Sigmoid colon (tissue), 4 donors: ENCODE data around the gene MACROD2.

Experiments
- EP300 ChIP-seq, 4 donors: sonication (generic); formaldehyde crosslinking; IDR thresholded peaks; one replicate each; pipeline ENCODE4 v1.6.1; 2017; ENCODE audit warnings: antibody characterized with exemption in 4 of 4
- POLR2A ChIP-seq, 2 donors: fragments of 450-650 bp; IDR thresholded peaks; one replicate each; pipeline ENCODE4 v1.6.1; 2016; ENCODE audit warnings: antibody characterized with exemption in 2 of 2, mild to moderate bottlenecking in 2 of 2, moderate library complexity in 2 of 2
- POLR2AphosphoS5 ChIP-seq, 4 donors: sonication (generic); formaldehyde crosslinking; IDR thresholded peaks; one replicate each; pipeline ENCODE4 v1.6.1; 2017; ENCODE audit warnings: antibody characterized with exemption in 4 of 4
- TF ChIP-seq, protein P1 (sequence below), 4 experiments: fragments of 450-650 bp in 3 of 4; fragments of 200-600 bp in 1 of 4; IDR thresholded peaks; one replicate each; pipeline ENCODE4 v1.5.1; 2016 to 2019; ENCODE audit warnings: antibody characterized with exemption in 4 of 4, mild to moderate bottlenecking in 3 of 4, moderate library complexity in 2 of 4

DNA sequence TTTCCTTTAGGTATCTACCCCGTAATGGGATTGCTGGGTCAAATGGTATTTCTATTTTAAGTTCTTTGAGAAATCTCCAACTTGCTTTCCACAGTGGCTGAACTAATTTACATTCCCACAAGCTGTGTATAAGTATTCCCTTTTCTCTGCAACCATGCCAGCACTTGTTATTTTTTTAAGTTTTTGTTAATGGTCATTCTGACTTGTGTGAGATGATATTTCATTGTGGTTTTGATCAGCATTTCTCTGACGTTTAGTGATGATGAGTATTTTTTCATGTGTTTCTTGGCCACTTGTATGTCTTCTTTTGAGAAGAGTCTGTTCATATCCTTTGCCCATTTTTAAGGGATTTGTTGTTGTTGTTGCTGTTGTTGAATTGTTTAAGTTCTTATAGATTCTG lies 1706.8 kb downstream of the MACROD2 start:
- TF ChIP-seq, protein P1, sequence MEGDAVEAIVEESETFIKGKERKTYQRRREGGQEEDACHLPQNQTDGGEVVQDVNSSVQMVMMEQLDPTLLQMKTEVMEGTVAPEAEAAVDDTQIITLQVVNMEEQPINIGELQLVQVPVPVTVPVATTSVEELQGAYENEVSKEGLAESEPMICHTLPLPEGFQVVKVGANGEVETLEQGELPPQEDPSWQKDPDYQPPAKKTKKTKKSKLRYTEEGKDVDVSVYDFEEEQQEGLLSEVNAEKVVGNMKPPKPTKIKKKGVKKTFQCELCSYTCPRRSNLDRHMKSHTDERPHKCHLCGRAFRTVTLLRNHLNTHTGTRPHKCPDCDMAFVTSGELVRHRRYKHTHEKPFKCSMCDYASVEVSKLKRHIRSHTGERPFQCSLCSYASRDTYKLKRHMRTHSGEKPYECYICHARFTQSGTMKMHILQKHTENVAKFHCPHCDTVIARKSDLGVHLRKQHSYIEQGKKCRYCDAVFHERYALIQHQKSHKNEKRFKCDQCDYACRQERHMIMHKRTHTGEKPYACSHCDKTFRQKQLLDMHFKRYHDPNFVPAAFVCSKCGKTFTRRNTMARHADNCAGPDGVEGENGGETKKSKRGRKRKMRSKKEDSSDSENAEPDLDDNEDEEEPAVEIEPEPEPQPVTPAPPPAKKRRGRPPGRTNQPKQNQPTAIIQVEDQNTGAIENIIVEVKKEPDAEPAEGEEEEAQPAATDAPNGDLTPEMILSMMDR (IDR thresholded peaks at IDR 0.05): no peak
- no peak for TF ChIP-seq POLR2A (IDR thresholded peaks at IDR 0.05)
- no peak for TF ChIP-seq EP300 (IDR thresholded peaks at IDR 0.05)
- TF ChIP-seq POLR2AphosphoS5 (IDR thresholded peaks at IDR 0.05): no peak
